OCI-LY3 (cell line): ENCODE measurements around the gene NOL4L.

Source experiments
- EZH2phosphoT487 ChIP-seq: fragments of 200-600 bp; shearing (Covaris generic); IDR thresholded peaks from 2 replicates; pipeline ENCODE4 v1.6.1; 2018; ENCODE audit warnings: antibody characterized with exemption, mixed run types, low read depth
- TF ChIP-seq, protein P1 (sequence below): fragments of 200-600, 300-600 bp; sonication (generic); IDR thresholded peaks from 2 replicates; pipeline ENCODE4 v1.5.1; 2014; ENCODE audit warnings: antibody characterized with exemption, low read length, low read depth

DNA sequence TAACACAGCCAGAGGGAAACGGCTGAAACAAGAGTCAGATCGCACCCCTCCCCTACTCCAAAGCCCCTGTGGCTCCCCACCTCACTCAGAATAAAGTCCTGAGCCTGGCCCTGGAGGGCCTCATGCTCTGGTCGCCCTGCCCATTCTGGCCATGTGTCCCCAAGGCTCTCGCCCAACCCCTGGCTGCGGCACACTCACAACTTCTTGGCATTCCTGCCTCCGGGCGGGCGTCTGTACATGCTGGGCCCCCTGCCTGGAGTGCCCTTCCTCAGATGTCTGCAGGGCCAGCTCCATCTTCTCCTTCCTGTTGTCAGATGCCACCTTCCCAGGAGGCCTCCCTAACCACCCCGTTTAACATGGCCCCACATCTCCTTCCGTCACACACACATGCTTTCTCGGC is 17.1 kb upstream of the NOL4L start:
- TF ChIP-seq, protein P1, sequence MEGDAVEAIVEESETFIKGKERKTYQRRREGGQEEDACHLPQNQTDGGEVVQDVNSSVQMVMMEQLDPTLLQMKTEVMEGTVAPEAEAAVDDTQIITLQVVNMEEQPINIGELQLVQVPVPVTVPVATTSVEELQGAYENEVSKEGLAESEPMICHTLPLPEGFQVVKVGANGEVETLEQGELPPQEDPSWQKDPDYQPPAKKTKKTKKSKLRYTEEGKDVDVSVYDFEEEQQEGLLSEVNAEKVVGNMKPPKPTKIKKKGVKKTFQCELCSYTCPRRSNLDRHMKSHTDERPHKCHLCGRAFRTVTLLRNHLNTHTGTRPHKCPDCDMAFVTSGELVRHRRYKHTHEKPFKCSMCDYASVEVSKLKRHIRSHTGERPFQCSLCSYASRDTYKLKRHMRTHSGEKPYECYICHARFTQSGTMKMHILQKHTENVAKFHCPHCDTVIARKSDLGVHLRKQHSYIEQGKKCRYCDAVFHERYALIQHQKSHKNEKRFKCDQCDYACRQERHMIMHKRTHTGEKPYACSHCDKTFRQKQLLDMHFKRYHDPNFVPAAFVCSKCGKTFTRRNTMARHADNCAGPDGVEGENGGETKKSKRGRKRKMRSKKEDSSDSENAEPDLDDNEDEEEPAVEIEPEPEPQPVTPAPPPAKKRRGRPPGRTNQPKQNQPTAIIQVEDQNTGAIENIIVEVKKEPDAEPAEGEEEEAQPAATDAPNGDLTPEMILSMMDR, result no peak
- TF ChIP-seq EZH2phosphoT487, result no peak
